ENCODE results near the gene PAPSS1.
"Not testable (repeated sequence)": the region's sequence is repeated elsewhere in the genome, so short reads cannot be mapped to it uniquely, and the experiment has no call there.

PAPSS1 gene

GRCh38 chr4:107725281-107725859 lies 5.3 kb upstream of the PAPSS1 start:
- DNase-seq: no peak

DNA sequence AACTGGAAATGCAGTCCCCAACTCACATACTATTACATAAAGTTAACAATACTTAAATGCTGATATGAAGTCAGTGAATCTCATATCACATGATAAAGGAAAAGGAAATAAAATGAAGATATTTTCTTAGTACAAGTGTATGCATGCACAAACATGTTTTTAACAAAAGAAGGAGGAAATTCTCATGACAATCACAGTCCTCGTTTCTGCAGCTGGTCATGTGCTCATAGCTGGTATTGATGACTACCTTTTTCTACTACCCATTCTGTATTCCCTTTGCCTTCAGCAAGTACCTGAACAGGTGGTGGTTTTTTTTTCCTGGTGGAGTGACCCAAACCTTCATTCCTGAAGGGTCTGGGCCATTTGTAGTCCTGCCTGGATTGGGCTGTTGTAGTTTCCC lies 3.3 kb upstream of the PAPSS1 start:
- not testable (repeated sequence) for DNase-seq

DNA sequence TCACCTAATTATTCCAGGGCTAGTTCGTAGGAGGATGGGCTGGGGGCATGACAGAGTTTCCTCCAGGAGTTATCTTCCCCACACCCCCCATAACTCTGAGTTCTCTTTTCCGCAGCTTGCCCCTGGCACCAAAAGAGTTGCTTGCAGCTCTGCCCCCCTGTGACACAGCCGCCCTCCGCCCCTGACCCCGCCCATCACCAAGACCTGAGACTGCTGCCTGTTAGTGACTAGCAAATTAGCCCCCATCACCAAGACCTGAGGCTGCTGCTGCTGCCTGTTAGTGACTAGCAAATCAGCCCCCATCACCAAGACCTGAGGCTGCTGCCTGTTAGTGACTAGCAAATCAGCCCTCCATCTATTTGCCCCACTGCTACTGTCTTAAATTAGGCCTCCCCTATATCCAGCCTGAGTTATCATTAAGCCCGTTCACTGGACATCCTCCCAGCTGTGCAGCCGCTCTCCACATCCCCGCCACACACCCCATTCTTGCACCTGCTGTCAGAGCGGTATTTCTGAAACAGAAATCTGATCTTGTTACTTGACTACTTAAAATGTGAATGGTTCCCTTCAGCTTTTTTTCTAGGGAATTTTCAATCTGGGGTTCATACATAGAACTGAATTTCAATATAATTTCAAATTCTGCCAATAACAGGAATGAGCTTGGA lies 1.5 kb upstream of the PAPSS1 start:
- peak; percentile 55 for DNase-seq

DNA sequence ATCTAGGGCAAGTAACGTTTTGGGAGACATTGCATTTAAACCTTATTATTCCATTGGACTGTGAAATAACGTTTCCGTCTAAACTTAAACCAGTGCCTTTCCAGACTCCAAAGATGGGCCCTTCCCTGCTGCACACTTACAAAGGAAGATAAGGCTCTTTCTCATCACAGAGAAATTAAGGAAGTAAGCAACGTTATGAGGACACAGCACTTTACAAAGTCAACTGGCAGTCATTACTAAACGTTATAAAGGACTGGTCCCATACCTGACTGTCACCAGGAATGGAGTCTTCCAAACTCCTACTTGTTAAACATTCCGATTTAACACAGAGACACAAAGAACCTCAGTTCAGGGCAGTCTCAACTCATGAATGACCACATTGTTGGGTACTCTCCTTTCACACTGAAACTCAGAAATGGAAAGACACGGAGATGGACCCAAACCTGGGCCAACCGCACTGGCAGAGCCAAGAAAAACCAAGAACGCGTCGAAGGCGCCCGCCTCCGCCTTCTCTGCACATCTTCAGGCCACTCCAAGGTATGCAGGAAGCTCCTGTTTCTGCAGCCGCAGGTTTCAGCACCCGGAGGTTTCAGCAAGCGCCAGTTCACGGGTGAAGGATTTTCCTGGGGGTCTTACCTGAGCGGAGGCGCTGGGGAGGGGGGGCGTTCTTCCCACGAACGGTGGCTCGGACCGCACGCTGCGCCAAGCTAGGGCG lies 670 bp downstream of the PAPSS1 start:
- no peak for DNase-seq

DNA sequence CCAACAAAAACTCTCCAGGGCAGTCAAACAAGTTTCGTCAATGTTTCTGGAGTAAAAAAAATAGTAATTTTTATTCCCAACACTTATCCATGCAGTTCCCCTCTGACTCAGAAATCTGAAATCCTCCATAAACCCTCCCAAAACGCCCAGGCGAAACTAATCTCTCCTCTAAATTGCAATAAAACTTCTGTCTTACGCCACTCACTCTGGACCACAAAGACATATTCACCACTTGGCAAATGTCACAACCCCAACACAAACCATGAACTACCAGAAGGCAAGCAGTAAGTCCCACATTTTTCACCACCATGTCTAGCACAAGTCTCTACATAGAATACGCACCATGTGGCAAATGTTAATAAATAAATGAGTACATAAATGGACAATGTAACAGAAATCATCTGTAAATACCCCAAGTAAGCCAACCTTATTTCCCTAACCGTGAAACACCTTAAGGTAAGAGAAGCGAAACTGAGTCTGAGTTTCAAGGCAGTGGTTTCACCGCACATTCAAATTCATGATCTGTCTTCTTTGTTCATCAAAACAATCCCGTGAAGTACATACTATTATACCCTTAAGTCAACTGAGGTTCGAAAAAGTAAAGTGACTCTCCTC lies 1.6 kb downstream of the PAPSS1 start:
- no peak for DNase-seq

DNA sequence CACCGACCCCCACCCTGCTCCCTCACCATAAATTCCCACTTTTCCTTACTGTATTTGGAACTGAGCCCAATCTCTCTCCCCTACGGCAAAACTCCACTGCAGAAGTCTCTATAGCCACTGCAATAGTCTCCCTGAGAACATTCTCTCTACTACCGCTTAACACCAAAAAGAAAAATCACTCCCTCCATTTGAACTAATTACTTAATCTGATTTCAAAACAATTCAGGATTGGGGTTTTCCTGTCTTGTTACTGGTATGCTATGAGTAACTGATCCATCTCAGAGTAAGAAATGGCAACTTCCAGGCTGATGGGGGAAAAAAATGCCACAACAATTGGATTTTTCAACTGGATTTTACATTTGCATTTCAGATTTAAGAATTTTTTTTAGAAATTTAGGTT lies 5.8 kb downstream of the PAPSS1 start:
- no peak for DNase-seq

DNA sequence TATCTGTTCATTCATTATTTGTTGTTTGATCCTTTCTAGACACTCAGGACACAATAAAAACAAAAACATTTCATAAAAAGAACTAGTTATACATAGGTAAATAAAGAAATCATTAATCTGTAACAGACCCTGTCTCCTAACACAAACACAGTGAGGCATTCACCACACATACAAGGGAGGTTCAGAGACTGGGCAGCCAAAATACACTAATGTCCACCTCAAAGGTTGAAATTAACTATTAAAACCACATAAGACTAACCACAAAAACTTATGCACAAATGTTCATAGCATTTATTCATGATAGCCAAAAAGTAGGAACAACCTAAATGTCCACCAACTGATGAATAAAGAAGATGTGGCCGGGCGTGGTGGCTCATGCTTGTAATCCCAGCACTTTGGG lies 7.8 kb downstream of the PAPSS1 start:
- no peak for DNase-seq

DNA sequence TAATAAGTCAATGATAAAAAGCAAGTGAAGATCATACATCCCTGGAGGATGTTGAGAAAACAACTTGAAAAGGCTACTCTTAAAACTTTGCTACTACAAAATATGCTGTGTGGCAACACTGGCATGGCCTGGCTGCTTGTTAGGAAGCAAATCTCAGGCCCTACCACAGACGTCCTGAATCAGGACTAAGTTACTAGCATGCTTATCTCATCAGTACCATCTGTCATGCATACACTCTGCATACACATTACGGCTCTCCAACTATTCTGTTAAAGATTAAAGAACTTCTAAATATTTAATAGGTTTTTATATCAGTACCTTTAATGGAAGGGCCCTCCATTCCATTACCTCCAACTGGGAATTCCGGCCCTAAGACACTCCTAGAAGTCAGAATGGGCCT lies 8.2 kb downstream of the PAPSS1 start:
- no peak for DNase-seq

GRCh38 chr4:107710493-107711459 lies 9.3 kb downstream of the PAPSS1 start:
- DNase-seq: no peak

GRCh38 chr4:107709916-107710315 lies 10.1 kb downstream of the PAPSS1 start:
- no peak for DNase-seq

GRCh38 chr4:107708225-107708624 lies 11.8 kb downstream of the PAPSS1 start:
- no peak for DNase-seq

DNA sequence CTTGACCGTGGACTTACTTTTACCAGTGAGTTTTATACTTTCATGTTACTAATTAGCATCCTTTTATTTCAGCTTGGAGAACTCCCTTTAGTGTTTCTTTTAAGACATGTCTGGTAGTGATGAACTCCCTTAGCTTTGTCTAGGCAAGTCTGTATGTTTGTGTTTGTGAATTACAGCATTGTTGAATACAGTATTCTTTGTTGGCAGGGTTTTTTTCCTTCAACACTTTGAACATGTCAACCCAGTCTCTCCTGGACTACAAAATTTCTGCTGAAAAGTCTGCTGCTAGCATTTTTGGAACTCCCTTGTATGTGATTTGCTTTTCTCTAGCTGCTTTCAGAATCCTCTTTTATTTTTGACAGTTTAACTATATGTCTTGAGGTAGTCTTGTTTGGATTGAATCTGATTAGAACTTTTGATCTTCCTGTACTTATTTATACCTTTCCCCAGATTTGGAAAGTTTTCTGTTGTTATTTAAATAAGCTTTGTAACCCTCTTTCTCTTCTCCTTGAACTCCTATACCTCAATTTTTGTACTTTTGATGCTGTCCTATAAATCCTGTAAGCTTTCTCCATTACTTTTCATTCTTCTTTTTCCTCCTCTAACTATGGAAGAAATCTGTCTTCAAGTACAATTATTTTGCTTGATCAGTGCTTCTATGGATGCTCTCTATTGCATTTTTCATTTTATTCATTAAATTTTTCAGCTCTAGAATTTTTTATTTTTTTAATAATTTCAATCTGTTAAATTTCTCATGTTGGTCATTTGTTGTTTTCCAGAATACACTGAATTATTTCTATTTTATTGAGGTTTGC lies 14.1 kb downstream of the PAPSS1 start:
- no peak for DNase-seq

- DNase-seq: no peak
Observed at GRCh38 chr4:107701565-107701964, 18.5 kb downstream of the PAPSS1 start.

DNA sequence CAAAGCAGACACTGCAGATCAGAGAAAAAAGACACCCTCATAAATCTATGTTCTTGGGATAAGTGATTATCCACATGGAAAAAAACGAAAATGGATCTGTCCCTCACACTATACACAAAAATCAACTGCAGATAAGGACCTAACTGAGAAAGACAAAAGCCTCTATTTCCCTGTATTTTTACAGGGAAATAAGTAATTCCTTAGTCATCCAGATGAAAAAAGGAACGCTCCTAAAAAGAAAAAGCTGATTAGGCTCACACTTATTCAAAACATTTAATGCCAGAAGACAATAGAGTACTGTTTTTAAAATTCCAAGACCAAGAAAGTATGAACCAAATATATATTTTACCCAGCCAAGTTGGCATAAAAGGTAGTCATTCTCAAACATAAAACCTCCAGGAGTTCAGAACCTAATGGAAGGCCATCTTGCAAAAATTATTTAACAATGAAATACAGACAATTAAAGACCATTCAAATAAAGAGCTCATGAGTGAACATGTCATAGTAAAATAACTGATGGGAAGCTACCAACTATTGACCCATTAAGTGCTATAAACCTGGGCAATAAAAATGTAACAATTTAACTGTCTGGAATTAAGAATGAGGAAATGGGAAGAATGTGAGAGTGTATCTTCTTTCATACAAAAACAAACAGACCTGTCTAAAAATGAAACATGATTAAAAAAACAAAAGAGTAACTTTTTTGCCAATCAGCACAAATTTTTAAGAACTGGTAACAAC lies 20.4 kb downstream of the PAPSS1 start:
- DNase-seq: no peak

GRCh38 chr4:107696187-107696586 lies 23.8 kb downstream of the PAPSS1 start:
- DNase-seq: not testable (repeated sequence)

DNA sequence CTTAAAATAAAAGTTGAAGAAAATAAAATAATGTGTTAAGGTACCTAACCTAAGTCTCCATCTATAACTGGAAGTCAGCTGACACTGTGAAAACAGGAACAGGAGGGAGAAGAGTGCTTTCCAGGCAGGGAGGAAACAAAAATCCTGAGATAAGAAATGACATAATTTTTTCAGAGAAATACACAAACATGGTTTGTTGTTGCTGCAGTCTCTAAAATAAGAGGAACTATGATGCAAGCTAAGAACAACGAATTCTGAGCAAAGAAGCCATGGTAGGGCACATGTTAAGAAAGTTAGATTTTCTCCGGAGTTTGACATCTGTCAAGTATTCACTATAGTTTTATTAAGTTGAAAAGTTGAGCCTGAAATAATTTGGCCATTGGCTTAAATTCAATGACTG lies 26.9 kb downstream of the PAPSS1 start:
- no peak for DNase-seq

DNA sequence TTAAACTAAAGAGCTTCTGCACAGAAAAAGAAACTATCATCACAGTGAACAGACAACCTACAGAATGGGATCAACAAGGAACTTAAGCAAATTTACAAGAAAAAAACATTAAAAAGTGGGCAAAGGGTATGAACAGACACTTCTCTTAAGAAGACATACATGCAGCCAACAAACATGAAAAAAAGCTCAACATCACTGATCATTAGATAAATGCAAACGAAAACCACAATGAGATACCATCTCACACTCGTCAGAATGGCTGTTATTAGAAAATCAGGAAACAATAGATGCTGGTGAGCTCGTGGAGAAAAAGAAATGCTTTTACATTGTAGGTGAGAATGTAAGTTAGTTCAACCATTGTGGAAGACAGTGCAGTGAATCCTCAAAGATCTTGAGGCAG lies 27.8 kb downstream of the PAPSS1 start:
- DNase-seq: no peak

DNA sequence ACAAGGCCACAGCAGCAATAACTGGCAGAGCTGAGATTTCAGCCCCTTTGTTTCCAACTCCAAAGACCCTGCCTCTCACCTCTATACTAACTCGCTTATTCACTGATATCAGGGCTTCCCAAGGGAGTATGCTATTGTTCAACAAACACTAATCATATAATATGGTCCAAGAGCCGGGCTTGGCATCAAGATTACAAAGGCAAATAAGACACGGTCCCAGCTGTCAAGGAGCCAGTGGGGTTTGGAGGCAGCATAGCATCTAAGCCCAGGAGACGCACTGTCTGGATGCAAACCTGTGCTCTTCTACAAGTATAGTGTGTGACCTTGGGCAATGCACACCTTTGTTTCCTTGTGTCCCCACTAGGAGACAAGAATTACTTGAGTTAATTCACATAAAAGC lies 28.7 kb downstream of the PAPSS1 start:
- no peak for DNase-seq

DNA sequence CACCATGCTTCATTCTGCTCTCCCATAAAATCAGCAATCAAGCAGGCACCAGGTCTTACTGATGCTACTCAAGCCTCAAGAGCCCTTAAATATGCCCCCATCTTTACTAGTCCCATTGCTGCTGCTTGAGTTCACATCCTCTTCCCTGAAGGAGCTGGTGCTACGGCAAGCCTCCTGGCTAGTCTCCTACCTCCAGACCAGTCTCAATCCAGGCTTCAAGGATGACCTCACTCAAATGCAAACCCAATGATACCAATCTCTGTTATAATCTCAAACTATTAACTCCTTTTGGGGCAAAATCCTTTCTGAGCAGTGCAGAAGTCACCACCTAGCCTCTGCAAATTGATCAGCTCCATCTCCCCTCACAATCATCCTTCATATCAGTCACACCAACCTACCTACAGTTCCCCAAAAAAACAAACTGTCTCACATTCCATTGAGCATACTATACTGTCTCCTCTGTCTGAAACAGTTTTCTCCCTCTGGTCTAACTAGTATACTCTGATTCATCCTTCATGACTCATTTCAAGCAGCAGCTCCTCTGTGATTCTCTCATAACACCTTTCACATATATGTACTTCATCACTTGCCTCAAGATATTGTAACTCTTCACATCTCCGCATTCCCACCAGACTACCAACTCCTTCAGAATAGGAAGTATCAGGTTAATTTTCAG lies 30.0 kb downstream of the PAPSS1 start:
- no peak for DNase-seq

DNA sequence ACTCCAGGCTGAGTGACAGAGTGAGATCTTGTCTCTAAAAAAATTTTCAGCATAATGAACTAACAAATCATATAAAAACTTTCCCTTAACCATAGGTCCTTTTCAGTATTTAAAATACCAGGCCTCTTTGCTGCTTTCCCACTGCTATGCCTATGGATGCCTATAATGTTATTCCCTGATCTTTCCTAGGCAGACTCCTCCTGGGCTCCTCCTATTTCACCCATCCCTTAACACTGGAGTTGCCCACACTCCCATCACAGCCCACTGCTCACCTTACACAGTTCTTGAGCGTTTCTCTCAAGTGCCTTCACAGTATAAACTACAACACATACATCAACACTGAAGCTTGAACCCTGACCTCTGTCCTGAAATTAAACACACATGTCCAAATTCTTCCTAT lies 31.6 kb downstream of the PAPSS1 start:
- no peak for DNase-seq

DNA sequence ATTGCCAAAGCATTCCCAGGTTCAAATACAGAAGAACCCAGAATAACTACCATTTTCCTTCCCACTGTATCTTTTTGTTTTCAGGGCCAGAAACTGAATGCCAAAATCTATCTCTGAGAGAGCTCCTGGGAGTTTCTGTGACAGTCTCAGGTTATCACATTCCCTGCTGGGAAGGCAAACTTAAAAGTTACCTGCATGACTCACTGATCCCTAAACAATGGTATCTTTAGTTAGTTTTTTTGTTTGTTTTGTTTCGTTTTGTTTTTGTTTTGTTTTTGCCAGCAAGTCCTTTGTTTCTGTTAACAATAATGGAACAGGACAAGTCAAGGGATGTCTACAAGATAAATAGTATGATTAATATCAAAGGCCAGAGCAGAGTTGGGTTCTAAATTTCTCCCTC lies 34.3 kb downstream of the PAPSS1 start:
- DNase-seq: no peak

Data from activated gamma-delta T cell treated with Interleukin-2 at 50 U/mL for 16 hours (primary cell).